HG02840 (cell line): ENCODE results near the gene TPM3.
"Not testable (repeated sequence)": the region's sequence is repeated elsewhere in the genome, so short reads cannot be mapped to it uniquely, and the experiment has no call there.

Experiments used
- ATAC-seq: cut with Tn5 transposase; IDR thresholded peaks from one replicate; pipeline ENCODE4 v1.9.1; 2021; ENCODE audit warnings: mild to moderate bottlenecking, moderate library complexity, moderate number of reproducible peaks; ENCODE audit not compliant: unreplicated experiment, low FRiP score

Gene TPM3

GRCh38 chr1:154171223-154171583 lies 20.7 kb downstream of the TPM3 start:
- no peak for ATAC-seq

DNA sequence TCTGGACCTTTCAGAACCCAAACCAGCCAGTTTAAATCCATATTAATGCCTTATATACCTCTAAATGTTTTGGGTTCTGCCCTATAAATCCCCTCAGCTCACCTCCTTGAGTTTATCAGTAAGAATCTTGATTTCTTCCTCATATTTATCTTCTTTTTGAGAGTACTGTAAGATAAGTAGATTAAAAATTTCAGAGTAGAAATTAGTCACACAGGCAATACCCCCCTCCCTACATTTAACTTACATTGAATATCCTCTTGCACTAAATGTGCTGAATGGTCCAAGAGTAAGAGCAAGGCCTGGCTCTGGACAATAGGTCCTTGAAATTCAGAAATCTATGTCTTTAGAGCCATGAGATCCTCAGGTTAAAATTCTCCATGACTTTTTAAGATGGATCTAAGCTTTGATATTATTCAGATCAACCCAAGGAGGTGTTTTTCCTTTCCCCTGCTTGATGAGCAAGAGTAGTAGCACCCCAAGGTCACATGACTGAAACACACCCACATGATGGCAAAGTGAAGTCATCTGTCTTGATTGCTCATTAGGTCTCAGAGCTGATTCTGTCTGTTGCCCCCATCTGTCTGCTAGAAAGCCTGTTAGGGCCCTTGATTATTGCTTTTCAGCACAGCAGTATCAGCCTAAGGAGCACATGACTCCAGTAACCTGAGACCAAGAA lies 21.2 kb downstream of the TPM3 start:
- no peak for ATAC-seq

GRCh38 chr1:154167461-154167860 lies 24.4 kb downstream of the TPM3 start:
- no peak for ATAC-seq

DNA sequence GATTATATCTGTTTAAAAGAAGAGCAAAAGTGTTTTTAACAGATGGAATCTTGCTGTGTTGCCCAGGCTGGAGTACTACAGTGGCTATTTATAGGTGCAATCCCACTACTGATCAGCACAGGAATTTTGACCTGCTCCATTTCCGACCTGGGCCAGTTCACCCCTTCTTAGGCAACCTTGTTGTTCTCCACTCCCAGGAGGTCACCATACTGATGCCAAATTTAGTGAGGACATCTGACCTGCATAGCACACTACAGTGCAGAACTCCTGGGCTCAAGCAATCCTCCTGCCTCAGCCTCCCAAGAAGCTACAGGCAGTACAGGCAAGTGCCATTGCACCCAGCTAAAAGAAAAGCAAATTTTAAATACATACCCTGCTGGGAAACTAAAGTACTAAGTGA lies 25.7 kb downstream of the TPM3 start:
- ATAC-seq: no peak

- no peak for ATAC-seq
Measured at GRCh38 chr1:154159554-154159953, 32.3 kb downstream of the TPM3 start.

- ATAC-seq: no peak
Measured at GRCh38 chr1:154158307-154159125, 33.4 kb downstream of the TPM3 start.

DNA sequence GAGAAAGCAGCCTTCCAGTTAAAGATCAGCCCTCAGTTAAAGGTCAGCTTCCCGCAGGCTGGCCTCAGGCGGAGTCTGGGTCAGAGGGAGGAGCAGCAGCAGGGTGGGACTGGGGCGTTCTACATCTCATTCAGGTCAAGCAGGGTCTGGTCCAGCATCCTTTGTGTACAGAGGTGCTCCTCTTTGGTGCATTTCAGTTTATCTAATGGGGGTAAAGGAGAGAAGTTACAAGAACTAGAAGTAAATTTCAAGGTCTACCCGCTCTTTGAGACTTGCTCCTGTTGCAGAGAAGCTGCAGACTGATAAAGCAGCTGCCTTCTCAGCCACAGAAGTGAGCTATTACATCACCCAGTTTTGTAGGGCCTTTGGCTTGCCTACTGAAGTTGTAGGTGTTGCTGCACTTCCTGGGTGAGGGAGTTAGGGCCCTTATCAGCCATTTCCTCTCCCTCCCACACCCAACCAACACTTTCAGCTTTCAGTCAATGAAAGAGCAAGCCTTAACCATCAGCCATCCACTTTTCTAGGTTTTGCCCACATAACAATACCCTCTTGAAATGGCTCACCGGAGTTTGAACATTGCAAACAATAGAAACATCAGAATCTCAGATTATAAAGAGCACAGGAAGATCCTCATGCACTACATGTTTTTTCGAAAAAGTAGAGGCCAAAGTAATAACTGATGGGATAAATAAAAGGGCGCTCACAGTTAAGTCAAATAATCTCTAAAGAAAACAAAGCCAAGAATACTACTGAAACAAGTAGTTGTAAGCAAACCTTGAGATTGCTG lies 34.2 kb downstream of the TPM3 start:
- ATAC-seq: no peak

- no peak for ATAC-seq
Measured at GRCh38 chr1:154155251-154155650, 36.6 kb downstream of the TPM3 start.

GRCh38 chr1:154154534-154155191 lies 37.2 kb downstream of the TPM3 start, which contains the start of gene NUP210L:
TSS of gene NUP210L (minus strand) at chr1:154155073.
- ATAC-seq: no peak

DNA sequence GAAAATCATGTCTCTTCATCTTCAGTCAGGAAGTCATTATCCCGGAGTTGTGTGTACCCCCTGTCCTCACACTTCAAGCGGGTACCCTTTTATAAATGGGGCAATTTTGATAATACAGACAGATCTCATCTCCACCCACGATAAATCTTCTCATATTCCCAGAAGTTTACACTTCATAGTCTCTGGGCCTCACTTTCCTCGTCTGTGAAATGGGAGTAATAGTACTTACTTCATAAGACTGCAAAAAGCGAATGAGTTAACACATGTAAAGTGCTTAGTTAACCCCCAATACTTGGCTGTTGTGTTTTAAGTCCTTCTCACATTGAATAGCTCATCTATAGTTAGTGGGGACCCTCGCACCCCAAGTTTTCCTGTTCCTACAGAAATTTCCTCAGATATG lies 37.8 kb downstream of the TPM3 start:
- no peak for ATAC-seq

- ATAC-seq: no peak
Measured at GRCh38 chr1:154151311-154151710, 40.6 kb downstream of the TPM3 start.

DNA sequence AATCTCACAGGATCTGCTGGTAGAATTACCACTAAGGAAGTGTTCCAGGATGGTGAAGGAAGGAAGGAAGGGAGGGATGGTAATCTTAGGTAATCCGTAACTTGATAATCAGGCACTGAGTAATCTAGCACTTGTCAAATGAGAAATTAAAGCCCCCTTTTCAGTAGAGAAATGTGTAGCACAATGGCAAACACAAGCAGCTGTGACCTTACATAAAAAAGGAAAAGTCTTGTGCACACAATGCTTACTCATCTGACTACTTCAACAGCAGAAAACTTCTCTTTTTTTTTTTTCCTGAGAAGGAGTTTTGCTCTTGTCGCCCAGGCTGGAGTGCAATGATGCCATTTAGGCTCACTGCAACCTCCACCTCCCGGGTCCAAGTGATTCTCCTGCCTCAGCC lies 43.1 kb downstream of the TPM3 start:
- no peak for ATAC-seq

DNA sequence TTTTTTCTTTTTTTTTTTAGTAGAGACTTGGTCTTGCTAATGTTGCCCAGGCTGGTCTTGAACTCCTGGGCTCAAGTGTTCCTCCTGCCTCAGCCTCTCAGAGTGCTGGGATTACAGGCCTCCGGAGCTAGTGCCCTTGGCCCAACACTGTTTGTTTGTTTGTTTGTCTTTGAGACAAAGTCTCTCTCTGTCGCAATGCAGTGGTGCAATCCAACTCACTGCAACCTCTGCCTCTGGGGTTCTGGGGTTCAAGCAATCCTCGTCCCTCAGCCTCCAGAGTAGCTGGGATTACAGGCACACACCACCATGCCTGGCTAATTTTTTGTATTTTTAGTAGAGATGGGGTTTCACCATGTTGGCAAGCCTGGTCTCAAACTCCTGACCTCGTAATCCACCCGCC lies 44.4 kb downstream of the TPM3 start:
- not testable (repeated sequence) for ATAC-seq

GRCh38 chr1:154145986-154146385 lies 45.9 kb downstream of the TPM3 start:
- no peak for ATAC-seq

GRCh38 chr1:154142358-154142757 lies 49.5 kb downstream of the TPM3 start:
- no peak for ATAC-seq

DNA sequence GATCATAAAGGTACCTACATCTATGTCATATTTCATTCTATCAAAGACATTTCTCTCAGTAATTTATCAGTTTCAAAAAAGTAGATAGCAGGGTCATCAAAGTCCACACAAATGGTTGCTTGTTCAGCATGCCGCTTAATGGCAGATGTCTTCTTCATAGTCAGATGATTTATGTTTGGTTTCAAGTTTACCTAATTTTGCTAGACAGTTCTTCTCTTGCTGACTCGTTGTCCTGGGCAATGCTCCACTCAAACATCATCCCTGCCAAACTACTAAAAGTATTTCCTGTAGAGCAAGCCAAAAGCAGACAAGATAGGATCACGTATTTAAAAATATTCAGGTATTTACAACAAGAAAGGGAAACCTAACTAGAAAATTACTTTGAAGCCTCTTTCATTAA lies 50.7 kb downstream of the TPM3 start:
- no peak for ATAC-seq

DNA sequence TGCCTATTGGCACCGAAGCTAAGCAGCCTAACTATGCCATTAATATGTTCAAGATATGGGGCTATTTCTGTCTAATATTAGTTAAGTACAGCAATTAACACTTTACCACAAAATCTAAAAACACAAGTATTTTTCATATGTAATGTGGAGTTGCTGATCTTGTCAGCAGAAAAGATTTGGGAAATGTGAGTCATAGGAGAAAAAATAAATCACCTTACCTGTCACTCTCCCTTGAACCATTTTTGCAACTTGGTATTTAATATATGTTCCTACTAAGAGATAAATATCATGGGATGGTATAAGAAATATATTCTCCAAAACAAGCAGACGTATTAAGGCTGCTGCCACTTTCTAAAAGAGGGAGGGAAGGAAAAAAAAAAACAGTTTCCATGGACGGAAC lies 54.0 kb downstream of the TPM3 start:
- no peak for ATAC-seq

DNA sequence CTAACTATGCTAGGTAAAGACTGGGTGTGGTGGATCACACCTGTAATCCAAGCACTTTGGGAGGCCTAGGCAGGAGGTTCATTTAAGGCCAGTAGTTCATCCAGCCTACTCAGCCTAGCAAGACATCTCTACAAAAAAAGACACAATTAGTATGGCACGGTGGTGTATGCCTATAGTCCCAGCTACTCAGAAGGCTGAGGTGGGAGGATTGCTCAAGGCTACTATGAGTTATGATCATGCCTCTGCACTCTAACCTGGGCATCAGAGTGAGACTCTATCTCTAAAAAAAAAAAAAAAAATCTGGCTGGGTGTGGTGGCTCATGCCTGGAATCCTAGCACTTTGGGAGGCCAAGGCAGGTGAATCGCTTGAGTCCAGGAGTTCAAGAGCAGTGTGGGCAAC lies 58.6 kb downstream of the TPM3 start:
- no peak for ATAC-seq

GRCh38 chr1:154129391-154129970 lies 62.4 kb downstream of the TPM3 start:
- no peak for ATAC-seq

DNA sequence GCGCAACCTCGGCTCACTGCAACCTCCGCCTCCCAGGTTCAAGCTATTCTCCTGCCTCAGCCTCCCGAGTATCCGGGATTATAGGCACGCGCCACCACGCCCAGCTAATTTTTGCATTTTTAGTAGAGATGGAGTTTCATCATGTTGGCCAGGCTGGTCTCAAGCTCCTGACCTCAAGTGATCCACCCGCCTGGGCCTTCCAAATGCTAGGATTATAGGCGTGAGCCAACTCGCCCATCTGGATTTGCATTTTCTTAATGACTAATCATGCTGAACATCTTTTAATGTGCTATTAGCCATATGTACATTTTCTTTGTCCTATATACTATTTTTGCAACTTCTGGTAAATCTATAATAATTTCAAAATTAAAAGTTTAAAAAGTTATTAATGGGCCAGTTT lies 68.7 kb downstream of the TPM3 start:
- ATAC-seq: not testable (repeated sequence)
